ENCODE measurements around the gene UGGT1.

DNA sequence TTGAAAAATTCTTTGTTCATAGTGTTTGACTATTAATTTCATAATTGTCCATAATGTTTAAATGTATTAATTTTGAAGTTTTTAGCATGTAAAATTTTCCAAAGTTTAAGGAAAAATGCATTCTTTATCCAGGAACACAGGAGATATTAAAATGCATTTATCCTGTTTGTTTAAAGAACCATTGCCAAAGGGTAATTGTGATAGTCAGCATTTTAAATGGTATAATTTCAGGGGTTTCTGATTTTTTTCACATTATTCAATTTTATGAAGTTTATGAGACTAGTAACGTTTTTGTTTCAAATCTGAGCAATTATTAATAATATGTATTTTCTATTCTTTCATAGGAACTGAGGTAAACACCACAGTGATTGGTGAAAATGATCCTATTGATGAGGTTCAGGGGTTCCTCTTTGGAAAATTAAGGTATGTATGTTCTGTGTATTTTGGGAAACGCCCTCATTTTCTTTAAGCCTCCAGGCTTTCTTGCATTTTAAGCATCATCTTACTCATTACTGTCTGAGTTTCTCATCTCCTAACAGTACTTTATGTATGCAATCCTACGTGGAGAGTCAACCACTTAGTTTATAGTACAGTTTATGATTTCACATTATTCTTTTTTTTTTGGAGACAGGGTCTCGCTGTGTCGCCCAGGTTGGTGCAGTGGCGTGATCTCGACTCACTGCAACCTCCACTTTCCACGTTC, 25.1 kb downstream of the UGGT1 start:
- TF ChIP-seq, protein P1, sequence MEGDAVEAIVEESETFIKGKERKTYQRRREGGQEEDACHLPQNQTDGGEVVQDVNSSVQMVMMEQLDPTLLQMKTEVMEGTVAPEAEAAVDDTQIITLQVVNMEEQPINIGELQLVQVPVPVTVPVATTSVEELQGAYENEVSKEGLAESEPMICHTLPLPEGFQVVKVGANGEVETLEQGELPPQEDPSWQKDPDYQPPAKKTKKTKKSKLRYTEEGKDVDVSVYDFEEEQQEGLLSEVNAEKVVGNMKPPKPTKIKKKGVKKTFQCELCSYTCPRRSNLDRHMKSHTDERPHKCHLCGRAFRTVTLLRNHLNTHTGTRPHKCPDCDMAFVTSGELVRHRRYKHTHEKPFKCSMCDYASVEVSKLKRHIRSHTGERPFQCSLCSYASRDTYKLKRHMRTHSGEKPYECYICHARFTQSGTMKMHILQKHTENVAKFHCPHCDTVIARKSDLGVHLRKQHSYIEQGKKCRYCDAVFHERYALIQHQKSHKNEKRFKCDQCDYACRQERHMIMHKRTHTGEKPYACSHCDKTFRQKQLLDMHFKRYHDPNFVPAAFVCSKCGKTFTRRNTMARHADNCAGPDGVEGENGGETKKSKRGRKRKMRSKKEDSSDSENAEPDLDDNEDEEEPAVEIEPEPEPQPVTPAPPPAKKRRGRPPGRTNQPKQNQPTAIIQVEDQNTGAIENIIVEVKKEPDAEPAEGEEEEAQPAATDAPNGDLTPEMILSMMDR (conservative IDR thresholded peaks at IDR 0.05; ENCODE audit: low read depth in 2 of 2) = no peak
- TF ChIP-seq, protein P2, sequence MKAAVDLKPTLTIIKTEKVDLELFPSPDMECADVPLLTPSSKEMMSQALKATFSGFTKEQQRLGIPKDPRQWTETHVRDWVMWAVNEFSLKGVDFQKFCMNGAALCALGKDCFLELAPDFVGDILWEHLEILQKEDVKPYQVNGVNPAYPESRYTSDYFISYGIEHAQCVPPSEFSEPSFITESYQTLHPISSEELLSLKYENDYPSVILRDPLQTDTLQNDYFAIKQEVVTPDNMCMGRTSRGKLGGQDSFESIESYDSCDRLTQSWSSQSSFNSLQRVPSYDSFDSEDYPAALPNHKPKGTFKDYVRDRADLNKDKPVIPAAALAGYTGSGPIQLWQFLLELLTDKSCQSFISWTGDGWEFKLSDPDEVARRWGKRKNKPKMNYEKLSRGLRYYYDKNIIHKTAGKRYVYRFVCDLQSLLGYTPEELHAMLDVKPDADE (IDR thresholded peaks at IDR 0.05) = no peak
- TF ChIP-seq CREB1 (CRISPR knock-in tag; IDR thresholded peaks at IDR 0.05; ENCODE audit: low read depth) (no peak), NANOG (IDR thresholded peaks at IDR 0.05; ENCODE audit: borderline replicate concordance) (no peak)
- TF ChIP-seq, protein P3, sequence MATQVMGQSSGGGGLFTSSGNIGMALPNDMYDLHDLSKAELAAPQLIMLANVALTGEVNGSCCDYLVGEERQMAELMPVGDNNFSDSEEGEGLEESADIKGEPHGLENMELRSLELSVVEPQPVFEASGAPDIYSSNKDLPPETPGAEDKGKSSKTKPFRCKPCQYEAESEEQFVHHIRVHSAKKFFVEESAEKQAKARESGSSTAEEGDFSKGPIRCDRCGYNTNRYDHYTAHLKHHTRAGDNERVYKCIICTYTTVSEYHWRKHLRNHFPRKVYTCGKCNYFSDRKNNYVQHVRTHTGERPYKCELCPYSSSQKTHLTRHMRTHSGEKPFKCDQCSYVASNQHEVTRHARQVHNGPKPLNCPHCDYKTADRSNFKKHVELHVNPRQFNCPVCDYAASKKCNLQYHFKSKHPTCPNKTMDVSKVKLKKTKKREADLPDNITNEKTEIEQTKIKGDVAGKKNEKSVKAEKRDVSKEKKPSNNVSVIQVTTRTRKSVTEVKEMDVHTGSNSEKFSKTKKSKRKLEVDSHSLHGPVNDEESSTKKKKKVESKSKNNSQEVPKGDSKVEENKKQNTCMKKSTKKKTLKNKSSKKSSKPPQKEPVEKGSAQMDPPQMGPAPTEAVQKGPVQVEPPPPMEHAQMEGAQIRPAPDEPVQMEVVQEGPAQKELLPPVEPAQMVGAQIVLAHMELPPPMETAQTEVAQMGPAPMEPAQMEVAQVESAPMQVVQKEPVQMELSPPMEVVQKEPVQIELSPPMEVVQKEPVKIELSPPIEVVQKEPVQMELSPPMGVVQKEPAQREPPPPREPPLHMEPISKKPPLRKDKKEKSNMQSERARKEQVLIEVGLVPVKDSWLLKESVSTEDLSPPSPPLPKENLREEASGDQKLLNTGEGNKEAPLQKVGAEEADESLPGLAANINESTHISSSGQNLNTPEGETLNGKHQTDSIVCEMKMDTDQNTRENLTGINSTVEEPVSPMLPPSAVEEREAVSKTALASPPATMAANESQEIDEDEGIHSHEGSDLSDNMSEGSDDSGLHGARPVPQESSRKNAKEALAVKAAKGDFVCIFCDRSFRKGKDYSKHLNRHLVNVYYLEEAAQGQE (IDR thresholded peaks at IDR 0.05; ENCODE audit: unreplicated experiment) = no peak
